HepG2 (cell line): ENCODE data around the gene EAF1. TPM values are rescaled to one million over a fixed set of nuclear protein-coding genes. Genes with fewer than 3 reads are reported as not detected.

Experiments used
- ATAC-seq: fragments of 200-7000 bp; cut with Tn5 transposase; 3 replicates; pipeline ENCODE4 v1.9.1; 2020; ENCODE audit warnings: mild to moderate bottlenecking, moderate library complexity
- BruUV-seq: library from RNA; stranded (reverse); fragments of 400-500 nt; replicated peaks from 2 replicates; lab custom pipeline; 2021; lab: Mats Ljungman, UMichigan
- CTCF ChIA-PET: fragments of 300-600 bp; formaldehyde crosslinking; extraction: SDS; loops from one replicate; lab custom pipeline; 2021; ENCODE audit warnings: low total read pairs, inconsistent platforms, low intra/inter-chr PET ratio; lab: Yijun Ruan, JAX
- POLR2A ChIA-PET: fragments of 350-600 bp; sonication (Branson Sonifier 250); formaldehyde crosslinking; loops from one replicate; lab custom pipeline; 2020; ENCODE audit warnings: antibody characterized with exemption, inconsistent platforms; lab: Yijun Ruan, JAX
- DNase-seq: peaks from one replicate; pipeline ENCODE4 v3.0.0-alpha.2; 2015; ENCODE audit warnings: low spot score
- FAIRE-seq: peaks from 3 replicates; lab custom pipeline; 2011; peaks lifted over from hg19 to GRCh38; lab: Jason Lieb, UNC
- H2AFZ ChIP-seq: one replicate; pipeline ENCODE4 v1.6.1; 2011; ENCODE audit warnings: low read length, inconsistent platforms
- H3K27ac ChIP-seq: fragments of 300-600 bp; 3 replicates; pipeline ENCODE4 v1.8.0; 2011; ENCODE audit warnings: mixed run types, mild to moderate bottlenecking, mixed read lengths, low read length, inconsistent platforms; ENCODE audit not compliant: insufficient read depth; ENCODE audit errors: extremely low read length
- H3K27me3 ChIP-seq, 2 experiments: fragments of 200-600 bp in 1 of 2; 2 replicates in 1 of 2; 3 replicates in 1 of 2; pipeline versions ENCODE4 v1.6.0 to v1.8.0; 2011; ENCODE audit warnings: low read length in 2 of 2, mild to moderate bottlenecking in 2 of 2, moderate library complexity in 2 of 2, inconsistent platforms in 1 of 2; ENCODE audit not compliant: insufficient read depth in 2 of 2, control insufficient read depth in 1 of 2
- H3K36me3 ChIP-seq, 2 experiments: fragments of 200-600 bp in 1 of 2; replicated peaks in 1 of 2; 2 replicates in 1 of 2; 3 replicates in 1 of 2; pipeline versions ENCODE4 v1.5.1 to v1.8.0; 2011; ENCODE audit warnings: low read length in 2 of 2, inconsistent platforms in 1 of 2; ENCODE audit not compliant: insufficient read depth in 2 of 2, control insufficient read depth in 1 of 2
- H3K4me1 ChIP-seq: 2 replicates; pipeline ENCODE4 v1.5.1; 2012; ENCODE audit warnings: low read length, inconsistent platforms; ENCODE audit not compliant: insufficient read depth
- H3K4me2 ChIP-seq: 2 replicates; pipeline ENCODE4 v1.6.0; 2011; ENCODE audit warnings: low read depth, low read length, inconsistent platforms
- H3K4me3 ChIP-seq, 3 experiments: fragments of 200-600 bp in 1 of 3; sonication (generic), shearing (Covaris generic) in 1 of 3; replicated peaks in 1 of 3; 2 replicates each; pipeline ENCODE4 v1.5.1; 2011 to 2016; ENCODE audit warnings: low read length in 3 of 3, inconsistent platforms in 2 of 3, low read depth in 2 of 3, mild to moderate bottlenecking in 2 of 3, control low read depth in 1 of 3, mixed read lengths in 1 of 3; ENCODE audit not compliant: insufficient read depth in 1 of 3
- H3K79me2 ChIP-seq: one replicate; pipeline ENCODE4 v1.6.1; 2011; ENCODE audit warnings: low read length, inconsistent platforms; ENCODE audit not compliant: insufficient read depth
- H3K9ac ChIP-seq: 2 replicates; pipeline ENCODE4 v1.6.0; 2011; ENCODE audit warnings: mild to moderate bottlenecking, low read depth, low read length, inconsistent platforms; ENCODE audit not compliant: insufficient read depth
- H3K9me3 ChIP-seq: 2 replicates; pipeline ENCODE4 v1.5.1; 2012; ENCODE audit warnings: mild to moderate bottlenecking, low read length
- H4K20me1 ChIP-seq: 2 replicates; pipeline ENCODE4 v1.6.0; 2011; ENCODE audit warnings: inconsistent platforms, mild to moderate bottlenecking, low read length, moderate library complexity; ENCODE audit not compliant: insufficient read depth
- BCL6 ChIP-seq: IDR thresholded peaks from 2 replicates; pipeline ENCODE4 v1.6.1; 2016; ENCODE audit warnings: missing genetic modification reagents, missing compliant biosample characterization
- FOXA3 ChIP-seq: IDR thresholded peaks from 2 replicates; pipeline ENCODE4 v1.6.1; 2016; ENCODE audit warnings: missing genetic modification reagents, missing compliant biosample characterization
- NFYB ChIP-seq: sonication (generic); formaldehyde crosslinking; IDR thresholded peaks from 2 replicates; pipeline ENCODE4 v1.4.0; 2020; ENCODE audit warnings: missing genetic modification reagents
- ONECUT2 ChIP-seq: sonication (generic); formaldehyde crosslinking; IDR thresholded peaks from 2 replicates; pipeline ENCODE4 v1.4.0; 2020; ENCODE audit warnings: missing genetic modification reagents
- POLR2AphosphoS2 ChIP-seq: IDR thresholded peaks from 2 replicates; pipeline ENCODE4 v1.6.1; 2011; ENCODE audit warnings: low read depth, low read length, improper control_type of control experiment
- RARA ChIP-seq: IDR thresholded peaks from 2 replicates; pipeline ENCODE4 v1.6.1; 2016; ENCODE audit warnings: missing genetic modification reagents, missing compliant biosample characterization
- RCOR2 ChIP-seq: IDR thresholded peaks from 2 replicates; pipeline ENCODE4 v1.6.1; 2016; ENCODE audit warnings: missing biosample characterization, missing genetic modification reagents
- ZNF563 ChIP-seq: sonication (generic); formaldehyde crosslinking; IDR thresholded peaks from 2 replicates; pipeline ENCODE4 v1.8.0; 2022; ENCODE audit warnings: mild to moderate bottlenecking, moderate library complexity, missing genetic modification reagents
- ZNF605 ChIP-seq: sonication (generic); formaldehyde crosslinking; IDR thresholded peaks from 2 replicates; pipeline ENCODE4 v1.8.0; 2022; ENCODE audit warnings: mild to moderate bottlenecking, missing genetic modification reagents
- WGBS: methylation state at CpG from one replicate; pipeline ENCODE4 v1.1.6; 2017; ENCODE audit warnings: low lambda C conversion rate; 5-methylcytosine and 5-hydroxymethylcytosine counted together
- in situ Hi-C: cut with HindIII; loops from 2 replicates; pipeline ENCODE4 v1.10.0; 2017; ENCODE audit warnings: low pct_unique_long_range_greater_than_20kb; ENCODE audit not compliant: extremely low pct_ligation_motif_present
- intact Hi-C: fragments of 100-400 bp; cut with micrococcal nuclease; formaldehyde crosslinking; loops from one replicate; pipeline ENCODE4 v1.10.0; 2022; ENCODE audit not compliant: unreplicated experiment
- polyA plus RNA-seq, 8 experiments: library from polyadenylated mRNA; depleted of rRNA in 3 of 8; stranded (reverse) in 7 of 8; unstranded in 1 of 8; fragments of >200 nt; fragmentation: Illumina TruSeq in 4 of 8; extraction: Trizol in 4 of 8; gene quantifications; 2 replicates each; pipeline versions ENCODE4 v1.2.1 to v1.2.3, GENCODE V29; 2011 to 2016; ENCODE audit warnings: low read depth in 4 of 8, missing spikeins in 1 of 8, mixed read lengths in 1 of 8; ENCODE audit not compliant: insufficient read depth in 1 of 8
- small RNA-seq, 3 experiments: library from RNA; depleted of rRNA; stranded (forward); fragments of <200 nt; gene quantifications; one replicate each; pipeline ENCODE3, GENCODE V24; 2012; ENCODE audit warnings: low read depth in 2 of 3, low replicate concordance in 1 of 3; ENCODE audit not compliant: insufficient read length in 3 of 3, insufficient read depth in 2 of 3
- total RNA-seq, 5 experiments: library from RNA; depleted of rRNA; stranded (reverse); fragments of >200 nt; fragmentation: Illumina TruSeq; extraction: Trizol; gene quantifications; 2 replicates each; pipeline ENCODE4 v1.2.3, GENCODE V29; 2016; ENCODE audit warnings: low read depth in 1 of 5

EAF1 gene
- total and polyA plus RNA-seq, 2 of the 13 experiments (the other 11 are each of a cell fraction or from before 2014, with no cell fraction given) = 8.1 to 30.0 TPM

DNA sequence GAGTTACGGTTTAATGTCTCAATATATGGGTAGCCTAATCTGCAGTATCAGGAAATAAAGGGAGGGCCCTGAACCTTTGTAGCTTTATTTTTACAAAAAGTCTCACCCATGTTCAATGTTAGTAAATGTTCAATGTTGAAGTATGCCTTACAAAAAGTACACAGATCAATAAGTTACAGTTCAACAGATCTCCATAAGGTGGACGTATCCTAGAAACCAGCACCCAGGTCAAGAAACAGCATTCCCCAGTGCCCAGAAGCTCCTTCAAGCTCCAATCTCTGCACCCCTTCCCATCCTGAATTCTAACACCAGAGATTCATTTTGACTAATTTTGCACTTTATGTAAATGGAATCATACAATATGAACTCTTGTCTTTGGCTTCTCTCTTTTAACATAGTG is 62.8 kb downstream of the EAF1 start:
- H2AFZ ChIP-seq = no peak overlapping the region
- H3K4me2 ChIP-seq = no peak overlapping the region
- H3K9ac ChIP-seq = no peak overlapping the region
- ChIA-PET CTCF (no interaction called here), POLR2A (no interaction called here)
- H3K27ac ChIP-seq = no peak overlapping the region
- TF ChIP-seq NFYB (CRISPR knock-in tag) = no peak
- 0 out of 2 replicates have a peak, but pooled peaks have one; percentile 19 for TF ChIP-seq BCL6 (CRISPR knock-in tag)
- TF ChIP-seq RARA (CRISPR knock-in tag) = 0 out of 2 replicates have a peak, but pooled peaks have one; percentile 26
- TF ChIP-seq RCOR2 (CRISPR knock-in tag) = no peak
- peak; percentile 66 for TF ChIP-seq ONECUT2
- no peaks in the 10 kb centered on the region for H3K36me3 ChIP-seq
- H3K79me2 ChIP-seq = no peaks in the 10 kb centered on the region
- ATAC-seq (peak; percentile 72), DNase-seq (no peak), FAIRE-seq (no peak)
- H3K9me3 ChIP-seq = no peaks in the 10 kb centered on the region
- no peak overlapping the region for H3K4me3 ChIP-seq
- in situ Hi-C loops = no loop called here
- peaks cover 19% of the 10 kb centered on the region for H3K4me1 ChIP-seq
- BruUV-seq = no TSS peak
- 11% methylated on average over 2 of the region's 2 CpGs for WGBS
- no peaks in the 10 kb centered on the region for H4K20me1 ChIP-seq
- H3K27me3 ChIP-seq = 0 out of 5 replicates have a peak, but pooled peaks cover 0 to 1% of the 10 kb centered on the region in 2 experiments
- intact Hi-C loops = no loop called here

- Histone ChIP-seq H3K4me2 (no peak overlapping the region), H3K4me1 (peaks cover 26% of the 10 kb centered on the region), H3K79me2 (no peaks in the 10 kb centered on the region), H3K9me3 (no peaks in the 10 kb centered on the region), H3K36me3 (no peaks in the 10 kb centered on the region), H3K27me3 (0 out of 5 replicates have a peak, but pooled peaks cover 0 to 2% of the 10 kb centered on the region in 2 experiments), H3K9ac (no peak overlapping the region), H3K4me3 (no peak overlapping the region), H2AFZ (no peak overlapping the region), H4K20me1 (no peaks in the 10 kb centered on the region), H3K27ac (no peak overlapping the region)
- CTCF ChIA-PET = no interaction called here
- no TSS peak for BruUV-seq
- FAIRE-seq (no peak), DNase-seq (no peak), ATAC-seq (no peak)
- POLR2A ChIA-PET = no interaction called here
- no peak for TF ChIP-seq ZNF563 (CRISPR knock-in tag)
- TF ChIP-seq FOXA3 (CRISPR knock-in tag) = no peak
- TF ChIP-seq ZNF605 = no peak
- no peak for TF ChIP-seq POLR2AphosphoS2
- 45% methylated on average over 8 of the region's 8 CpGs for WGBS
- intact Hi-C loops = no loop called here
- in situ Hi-C loops = no loop called here
Measured at GRCh38 chr3:15491143-15491542, 63.7 kb downstream of the EAF1 start.

Small RNAs within 50 kb of the gene (small RNA-seq; reads per million reads assigned to genes)
- 0 reads per million in 3 experiments for gene RNU6-1024P

Other genes starting within 250 kb of the EAF1 start
- 36.8 and 52.2 TPM in 2 replicates for gene CAPN7, start 221.4 kb upstream of the EAF1 start, total RNA-seq (2016; rRNA removed; fragmentation: Illumina TruSeq; extraction: Trizol)
- gene CAPN7, start 221.4 kb upstream of the EAF1 start, polyA plus RNA-seq (2011; rRNA removed) = 15.7 and 16.7 TPM in 2 replicates
- gene SH3BP5, start 95.0 kb upstream of the EAF1 start, total RNA-seq (2016; rRNA removed; fragmentation: Illumina TruSeq; extraction: Trizol) = 0.09 TPM in 1 of 2 replicates, not detected in the other
- gene SH3BP5, start 95.0 kb upstream of the EAF1 start, polyA plus RNA-seq (2011; rRNA removed) = 0.09 and 0.16 TPM in 2 replicates
- 29.4 and 35.9 TPM in 2 replicates for gene METTL6, start 54 bp upstream of the EAF1 start, total RNA-seq (2016; rRNA removed; fragmentation: Illumina TruSeq; extraction: Trizol)
- gene METTL6, start 54 bp upstream of the EAF1 start, polyA plus RNA-seq (2011; rRNA removed) = 17.2 and 17.3 TPM in 2 replicates
- gene COLQ, start 94.1 kb downstream of the EAF1 start, total RNA-seq (2016; rRNA removed; fragmentation: Illumina TruSeq; extraction: Trizol) = 0.31 TPM in 1 of 2 replicates, not detected in the other
- gene COLQ, start 94.1 kb downstream of the EAF1 start, polyA plus RNA-seq (2011; rRNA removed) = 0.46 and 0.52 TPM in 2 replicates
- gene HACL1, start 174.0 kb downstream of the EAF1 start, total RNA-seq (2016; rRNA removed; fragmentation: Illumina TruSeq; extraction: Trizol) = 25.7 and 32.0 TPM in 2 replicates
- 22.1 and 25.7 TPM in 2 replicates for gene HACL1, start 174.0 kb downstream of the EAF1 start, polyA plus RNA-seq (2011; rRNA removed)
- gene BTD, start 174.1 kb downstream of the EAF1 start, total RNA-seq (2016; rRNA removed; fragmentation: Illumina TruSeq; extraction: Trizol) = 12.4 and 15.7 TPM in 2 replicates
- gene BTD, start 174.1 kb downstream of the EAF1 start, polyA plus RNA-seq (2011; rRNA removed) = 35.3 and 35.5 TPM in 2 replicates